Breast epithelium (tissue), 3 donors: ENCODE results near the gene C1QTNF6.

Experiments used
- POLR2A ChIP-seq: fragments of 450-650 bp; IDR thresholded peaks from one replicate; pipeline ENCODE4 v1.6.1; 2016; ENCODE audit warnings: antibody characterized with exemption, mild to moderate bottlenecking, moderate library complexity
- TF ChIP-seq, protein P1 (sequence below), 3 donors: fragments of 450-650 bp; IDR thresholded peaks; one replicate each; pipeline ENCODE4 v1.5.1; 2016 to 2017; ENCODE audit warnings: antibody characterized with exemption in 3 of 3, mild to moderate bottlenecking in 3 of 3, moderate library complexity in 3 of 3

DNA sequence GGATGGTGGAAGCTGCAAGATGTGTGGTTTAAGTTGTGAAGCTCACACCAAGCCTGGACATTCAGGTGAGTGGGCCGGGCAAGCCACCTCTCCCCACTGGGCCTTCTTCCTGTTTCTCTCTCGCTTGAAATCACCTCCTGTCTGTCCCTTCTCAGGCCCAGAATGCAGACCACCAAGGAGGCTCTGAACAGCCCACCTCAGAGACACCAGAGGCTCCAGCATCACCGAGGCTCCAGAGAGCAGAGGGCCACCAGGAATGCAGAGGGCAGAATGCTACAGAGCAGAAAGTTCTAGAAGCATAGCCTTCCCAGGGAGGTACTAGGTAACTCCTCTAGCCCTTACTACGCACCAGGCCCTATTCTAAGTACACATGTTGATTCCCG, 23.6 kb downstream of the C1QTNF6 start:
- TF ChIP-seq, protein P1, sequence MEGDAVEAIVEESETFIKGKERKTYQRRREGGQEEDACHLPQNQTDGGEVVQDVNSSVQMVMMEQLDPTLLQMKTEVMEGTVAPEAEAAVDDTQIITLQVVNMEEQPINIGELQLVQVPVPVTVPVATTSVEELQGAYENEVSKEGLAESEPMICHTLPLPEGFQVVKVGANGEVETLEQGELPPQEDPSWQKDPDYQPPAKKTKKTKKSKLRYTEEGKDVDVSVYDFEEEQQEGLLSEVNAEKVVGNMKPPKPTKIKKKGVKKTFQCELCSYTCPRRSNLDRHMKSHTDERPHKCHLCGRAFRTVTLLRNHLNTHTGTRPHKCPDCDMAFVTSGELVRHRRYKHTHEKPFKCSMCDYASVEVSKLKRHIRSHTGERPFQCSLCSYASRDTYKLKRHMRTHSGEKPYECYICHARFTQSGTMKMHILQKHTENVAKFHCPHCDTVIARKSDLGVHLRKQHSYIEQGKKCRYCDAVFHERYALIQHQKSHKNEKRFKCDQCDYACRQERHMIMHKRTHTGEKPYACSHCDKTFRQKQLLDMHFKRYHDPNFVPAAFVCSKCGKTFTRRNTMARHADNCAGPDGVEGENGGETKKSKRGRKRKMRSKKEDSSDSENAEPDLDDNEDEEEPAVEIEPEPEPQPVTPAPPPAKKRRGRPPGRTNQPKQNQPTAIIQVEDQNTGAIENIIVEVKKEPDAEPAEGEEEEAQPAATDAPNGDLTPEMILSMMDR (IDR thresholded peaks at IDR 0.05) = no peak
- no peak for TF ChIP-seq POLR2A
